Suppressor macrophage treated with lipopolysaccharide for 1 hour (primary cell): ENCODE measurements around the gene AKAP13.
A peak's percentile ranks its signal among the peaks of the same experiment; 100 is the strongest.

ENCODE experiments used
- DNase-seq, 3 donors: peaks; one replicate each; pipeline ENCODE4 v3.0.0-alpha.2; 2020 to 2022

Gene AKAP13

GRCh38 chr15:85749261-85750151, 369.1 kb downstream of the AKAP13 start:
- no peak for DNase-seq

DNA sequence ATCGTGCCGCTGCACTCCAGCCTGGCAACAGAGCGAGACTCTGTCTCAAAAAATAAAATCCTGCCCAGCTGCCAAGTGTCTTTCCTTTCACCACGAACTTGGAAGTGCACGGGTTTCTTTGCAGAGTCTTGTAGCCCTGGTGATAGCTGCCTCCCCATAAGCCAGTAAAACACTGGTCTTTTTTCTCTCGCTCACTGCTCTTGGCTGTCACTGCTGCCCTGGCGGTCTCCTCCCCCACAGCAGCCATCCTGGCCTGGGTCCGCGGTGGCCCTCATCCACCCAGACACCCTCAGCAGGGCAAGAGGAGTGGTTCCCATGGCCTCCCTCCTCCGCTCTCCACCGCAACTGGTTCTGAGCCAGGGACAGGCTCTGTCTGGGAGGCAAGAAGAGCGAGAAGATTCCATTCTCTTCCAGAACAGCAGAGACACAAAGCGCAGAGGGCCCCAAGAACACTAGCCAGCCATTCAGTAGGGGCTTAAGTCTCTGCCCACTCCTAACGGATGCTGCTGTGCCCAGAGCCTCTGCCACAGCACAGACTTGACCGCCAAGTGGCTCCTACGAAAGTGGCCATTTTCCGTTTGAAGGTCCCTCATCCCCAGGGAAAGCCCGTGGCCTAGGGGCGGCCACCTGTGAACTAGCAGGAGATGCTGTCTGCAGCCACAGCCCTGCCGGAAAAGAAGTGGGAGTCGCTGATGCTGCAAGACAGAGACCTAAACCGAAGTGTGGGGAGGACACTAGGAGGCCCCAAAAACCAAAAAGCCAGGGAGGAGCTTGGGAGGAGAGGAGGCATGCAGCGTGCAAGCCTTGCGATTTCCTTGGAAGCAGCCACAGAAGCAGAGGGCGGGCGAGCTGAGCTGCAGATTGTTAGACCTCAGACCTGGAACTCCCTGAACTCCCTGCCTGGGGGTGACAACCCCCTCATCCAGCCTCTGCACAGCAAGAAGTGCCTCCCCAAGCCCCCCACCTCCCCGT, 370.2 kb downstream of the AKAP13 start:
- no peak for DNase-seq

GRCh38 chr15:85751291-85752123, 371.1 kb downstream of the AKAP13 start:
- DNase-seq, result no peak

- no peak for DNase-seq
These were observed 371.7 kb downstream of the AKAP13 start for GRCh38 chr15:85752124-85752475.

DNA sequence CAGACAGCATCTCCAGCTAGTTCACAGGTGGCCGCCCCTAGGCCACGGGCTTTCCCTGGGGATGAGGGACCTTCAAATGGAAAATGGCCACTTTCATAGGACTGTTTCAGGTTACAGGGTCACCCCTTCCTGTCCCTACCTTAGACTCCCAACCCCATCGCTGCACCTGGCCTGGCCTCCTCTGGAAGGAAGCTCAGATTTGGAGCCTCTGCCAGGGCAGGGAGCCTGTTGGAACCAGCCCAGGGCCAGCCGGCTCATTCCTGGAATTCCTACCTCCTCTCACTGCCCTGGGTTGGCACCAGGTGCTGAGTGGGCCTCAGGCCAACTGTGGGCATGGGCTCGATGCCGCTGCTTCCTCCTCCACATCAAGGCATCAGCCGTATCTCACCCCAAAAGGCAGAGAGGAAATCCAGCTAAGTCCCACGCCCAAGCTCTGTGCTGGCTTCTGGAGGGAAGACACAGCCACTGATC, 372.1 kb downstream of the AKAP13 start:
- no peak for DNase-seq

DNA sequence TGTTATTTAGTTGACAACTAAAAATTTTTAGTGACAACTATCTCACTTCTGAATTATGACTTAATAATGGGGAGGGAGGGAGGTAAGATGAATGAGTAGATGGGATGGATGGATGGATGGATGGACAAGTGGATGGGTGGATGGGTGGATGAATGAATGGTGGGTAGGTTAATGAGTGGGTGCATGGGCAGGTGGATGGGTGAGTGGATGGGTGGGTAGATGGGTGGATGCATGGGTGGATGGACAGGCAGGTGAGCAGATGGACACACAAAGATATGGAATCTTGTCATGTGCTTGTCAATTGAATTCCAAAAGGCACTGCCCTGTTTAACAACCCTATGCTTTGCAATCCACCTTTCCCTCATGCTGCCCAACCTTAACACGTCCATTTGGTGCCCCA, 372.9 kb downstream of the AKAP13 start:
- DNase-seq, result no peak

- DNase-seq, result peak in 1 of 3 donors; percentile 22
These were observed 373.5 kb downstream of the AKAP13 start for GRCh38 chr15:85753791-85754452.

GRCh38 chr15:85754989-85755388, 374.6 kb downstream of the AKAP13 start:
- DNase-seq, result no peak

DNA sequence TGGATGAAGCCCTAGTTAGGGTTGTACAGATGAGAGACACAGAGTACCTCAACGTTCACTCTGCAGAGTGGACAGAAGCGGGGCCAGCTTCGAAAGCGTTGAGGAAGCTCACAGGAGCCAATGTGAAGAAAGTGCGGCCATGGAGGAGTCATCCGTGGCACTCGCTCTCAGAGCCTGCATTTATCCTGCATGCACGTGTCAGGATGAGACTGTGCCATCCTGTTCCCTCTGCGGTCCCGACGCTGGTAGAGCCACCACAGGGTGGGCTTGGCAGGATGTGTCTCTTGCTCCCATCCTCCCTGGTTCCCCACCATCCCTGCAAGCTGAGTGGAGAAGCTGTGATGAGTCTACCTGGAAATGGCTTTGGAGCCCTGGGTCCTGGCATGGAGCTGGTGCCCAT, 375.1 kb downstream of the AKAP13 start:
- no peak for DNase-seq

GRCh38 chr15:85755942-85756341, 375.5 kb downstream of the AKAP13 start:
- no peak for DNase-seq

DNA sequence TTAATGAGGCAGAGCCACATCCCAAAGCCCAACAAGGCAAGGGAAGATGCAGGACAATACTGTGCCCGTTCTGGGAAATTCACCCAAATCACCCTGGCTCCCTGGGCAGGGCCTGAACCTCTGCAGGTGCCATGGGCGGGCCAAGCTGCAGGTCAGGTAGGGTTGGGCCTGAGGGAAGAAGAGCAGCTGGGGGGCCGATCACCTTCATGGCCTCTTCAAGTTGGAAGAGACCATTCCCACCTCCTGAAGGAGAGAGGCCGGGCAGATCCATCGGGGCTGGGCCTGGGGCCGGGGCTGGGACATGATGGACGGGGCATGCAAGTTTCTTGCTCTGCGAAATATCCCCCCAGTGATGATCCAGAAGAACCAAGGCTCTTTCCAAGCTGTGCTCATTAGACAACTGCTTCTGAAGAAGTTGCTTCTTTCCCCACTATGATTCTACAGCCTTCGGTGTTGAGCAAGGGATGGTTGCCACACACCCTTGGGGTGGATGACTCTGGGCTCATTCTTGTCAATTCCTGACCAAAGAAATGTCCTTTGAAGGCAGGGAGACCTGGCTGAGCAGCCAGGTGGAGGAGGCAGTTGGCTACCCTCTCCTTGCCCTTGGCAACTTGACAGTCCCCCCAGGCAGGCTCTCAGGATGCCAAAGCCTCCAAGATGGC, 376.1 kb downstream of the AKAP13 start:
- DNase-seq, result peak; percentile 31 to 51 (median 48)

DNA sequence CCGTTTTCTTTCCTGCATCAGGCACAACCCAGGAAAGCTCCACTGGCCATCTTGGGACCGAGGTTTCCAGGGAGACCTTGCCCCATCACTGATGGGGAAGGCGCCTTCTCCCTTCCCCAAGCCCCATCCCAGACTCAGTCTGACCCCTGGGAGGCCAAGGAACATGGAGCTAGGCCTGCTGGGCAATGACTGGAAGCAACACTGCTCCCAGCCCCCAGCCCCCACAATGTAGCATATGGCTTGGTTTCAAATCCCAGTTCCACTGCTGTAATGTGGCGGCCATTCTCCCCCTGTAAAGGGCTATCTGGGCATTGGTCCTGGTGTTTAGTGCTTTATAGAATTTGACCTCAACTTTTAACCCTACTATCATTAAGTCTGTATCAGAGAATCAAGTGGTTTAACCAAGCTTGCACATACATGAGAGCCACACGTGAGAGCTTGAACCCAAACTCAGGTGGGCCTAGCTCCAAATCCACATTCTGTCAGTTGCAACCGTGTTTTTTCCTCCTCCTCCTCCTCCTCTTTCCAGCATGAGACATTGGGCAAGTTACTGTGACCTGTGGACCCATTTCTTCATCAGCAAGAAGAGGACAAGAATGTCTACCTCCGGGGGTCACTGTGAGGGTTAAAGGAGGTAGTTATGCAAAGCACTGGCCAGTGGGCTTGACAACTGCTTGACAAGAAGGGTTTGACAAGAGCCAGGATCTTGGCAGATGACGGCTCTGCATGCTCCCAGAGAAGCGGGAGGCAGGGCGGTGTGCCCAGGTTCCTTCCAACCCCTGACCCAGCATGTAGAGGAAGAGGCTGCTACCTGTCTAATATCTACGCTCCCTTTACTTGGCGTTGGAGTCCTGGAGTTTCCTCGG, 376.9 kb downstream of the AKAP13 start:
- no peak for DNase-seq

- DNase-seq, result no peak
These were observed 377.7 kb downstream of the AKAP13 start for GRCh38 chr15:85757939-85758654.

DNA sequence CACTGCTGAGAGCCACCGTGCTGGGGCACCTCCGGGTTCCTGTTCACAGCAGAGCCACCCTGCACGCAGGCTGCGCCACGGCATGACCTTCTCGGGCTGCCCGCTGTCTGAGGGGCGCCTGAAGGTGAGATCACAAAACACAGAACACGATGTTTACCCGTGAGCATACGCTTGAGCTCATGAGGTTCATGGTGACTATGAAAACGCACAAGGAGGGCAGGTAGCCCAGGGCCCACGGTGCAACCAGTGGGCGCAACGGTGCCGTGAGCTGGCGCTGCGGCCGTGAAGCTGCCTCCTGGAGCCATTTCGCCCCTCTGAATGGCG, 378.2 kb downstream of the AKAP13 start:
- DNase-seq, result no peak

GRCh38 chr15:85759376-85759775, 379.0 kb downstream of the AKAP13 start:
- no peak for DNase-seq

- DNase-seq, result no peak
These were observed 379.6 kb downstream of the AKAP13 start for GRCh38 chr15:85760049-85760448.

- no peak for DNase-seq
These were observed 380.3 kb downstream of the AKAP13 start for GRCh38 chr15:85760531-85761371.

- no peak for DNase-seq
These were observed 381.2 kb downstream of the AKAP13 start for GRCh38 chr15:85761635-85762034.
